Activated T-cell treated with anti-CD3 and anti-CD28 coated beads, Interleukin-2, amount 50 U/mL, for 72 hours (primary cell): ENCODE data around the gene TMEM187. TPM values are rescaled to one million over a fixed set of nuclear protein-coding genes. Genes with fewer than 3 reads are reported as not detected.

Source experiments
- ATAC-seq, 2 donors: fragments of 150-1000 bp; cut with Tn5 transposase; replicated peaks in 1 of 2; 2 replicates each; pipeline ENCODE4 v1.10.0; 2021; ENCODE audit warnings: moderate library complexity in 2 of 2, mild to moderate bottlenecking in 1 of 2
- DNase-seq, 2 donors: peaks; one replicate each; pipeline ENCODE4 v3.0.0; 2021 to 2022; ENCODE audit warnings: mixed read lengths in 1 of 2
- H3K27ac Mint-ChIP-seq: one replicate; pipeline ENCODE4 v1.8.0; 2022; ENCODE audit warnings: mild to moderate bottlenecking, moderate library complexity, mixed read lengths
- H3K27me3 Mint-ChIP-seq: one replicate; pipeline ENCODE4 v1.8.0; 2022; ENCODE audit warnings: low read depth, mixed read lengths
- H3K36me3 Mint-ChIP-seq, 2 donors: one replicate each; pipeline ENCODE4 v1.8.0; 2022; ENCODE audit warnings: mixed read lengths in 2 of 2, mild to moderate bottlenecking in 1 of 2; ENCODE audit not compliant: insufficient read depth in 2 of 2
- H3K4me1 Mint-ChIP-seq: one replicate; pipeline ENCODE4 v1.8.0; 2022; ENCODE audit warnings: low read depth, mixed read lengths
- H3K4me3 Mint-ChIP-seq, 2 donors: one replicate each; pipeline ENCODE4 v1.8.0; 2022; ENCODE audit warnings: mild to moderate bottlenecking in 2 of 2, mixed read lengths in 2 of 2, moderate library complexity in 2 of 2
- H3K9me3 Mint-ChIP-seq, 2 donors: one replicate each; pipeline ENCODE4 v1.8.0; 2022; ENCODE audit warnings: mixed read lengths in 2 of 2
- total RNA-seq, 2 donors: library from RNA; stranded (reverse); gene quantifications; one replicate each; pipeline ENCODE4 v1.2.3, GENCODE V29; 2022

TMEM187 gene
- total RNA-seq, 2 donors from 2014 or later: 9.1 to 9.8 TPM

- peaks cover 32% of the 10 kb centered on the region for H3K4me1 Mint-ChIP-seq
- H3K9me3 Mint-ChIP-seq: no peaks in the 10 kb centered on the region
Measured at GRCh38 chrX:153941336-153942252, 31.0 kb upstream of the TMEM187 start.

DNA sequence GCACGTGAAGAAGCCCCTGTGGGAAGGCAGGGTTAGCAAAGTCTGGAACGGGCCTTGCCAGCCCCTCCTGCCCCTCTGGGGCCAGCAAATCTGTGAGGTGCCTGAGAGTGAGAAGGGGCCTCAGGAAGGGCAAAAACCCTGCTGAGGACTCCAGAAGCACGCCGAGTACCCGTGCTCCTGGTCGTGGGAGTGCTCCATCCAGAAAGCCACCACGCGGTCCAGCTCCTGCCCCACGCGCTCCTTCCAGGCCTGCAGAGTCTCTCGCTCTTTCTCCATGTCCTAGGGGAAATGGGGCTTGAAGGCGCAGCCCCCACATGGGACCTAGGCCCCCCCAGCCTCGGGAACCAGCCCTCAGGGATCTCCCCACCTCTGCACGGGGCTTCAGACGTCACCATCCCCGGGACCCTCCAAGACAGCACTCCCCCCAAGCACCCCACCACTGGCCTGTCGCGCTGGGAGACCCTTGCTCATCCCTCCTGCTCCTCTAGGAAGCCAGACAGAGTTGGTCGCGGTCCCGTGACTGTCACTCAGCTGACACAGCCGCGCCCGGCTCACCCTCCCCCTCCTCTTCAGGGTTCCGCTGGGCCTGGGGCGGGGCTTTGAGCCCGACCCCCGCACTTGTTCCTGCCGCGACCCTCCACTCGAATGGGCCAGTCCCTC lies 28.3 kb upstream of the TMEM187 start, which contains the start of gene RENBP:
TSS of gene RENBP (minus strand) at position 504 of the 660 bp plus-strand sequence. CDS start at position 471, 33 bp downstream.
- Mint-ChIP-seq H3K36me3 (no peaks in the 10 kb centered on the region), H3K4me1 (peaks cover 41% of the 10 kb centered on the region), H3K4me3 (peak within 1 kb of the TSS; percentile 91 to 92), H3K27me3 (no peaks in the 10 kb centered on the region), H3K27ac (peak within 1 kb of the TSS; percentile 70), H3K9me3 (no peaks in the 10 kb centered on the region)
- peak; percentile 36 to 52 for ATAC-seq
- DNase-seq: peak; percentile 45 to 54

More at GRCh38 chrX:153941336-153942252, 31.0 kb upstream of the TMEM187 start:
- ATAC-seq (no peak), DNase-seq (no peak)
- Mint-ChIP-seq H3K4me3 (peak overlapping the region; percentile 39 to 71), H3K36me3 (peaks cover 0 to 2% of the 10 kb centered on the region in 2 donors), H3K27ac (peak overlapping the region; percentile 4), H3K27me3 (peaks cover 9% of the 10 kb centered on the region)

DNA sequence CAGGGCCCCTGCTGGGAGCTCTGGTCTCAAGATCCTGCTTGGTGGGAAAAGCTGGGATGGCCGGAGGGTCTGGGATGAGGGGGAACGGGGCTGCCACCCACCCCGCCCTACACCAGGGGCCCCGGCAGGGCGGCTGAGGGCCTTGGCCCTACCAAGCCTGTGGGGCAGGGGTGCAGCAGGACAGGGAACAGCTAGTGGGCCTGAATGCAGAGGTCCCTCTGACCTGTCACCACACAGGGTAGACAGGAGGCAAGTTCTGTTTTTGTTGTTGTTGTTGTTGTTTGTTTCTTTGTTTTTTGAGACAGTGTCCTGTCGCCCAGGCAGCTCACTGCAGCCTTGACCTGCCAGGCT lies 27.8 kb upstream of the TMEM187 start:
- Mint-ChIP-seq H3K4me1 (peaks cover 42% of the 10 kb centered on the region), H3K36me3 (no peaks in the 10 kb centered on the region), H3K27ac (no peak overlapping the region), H3K9me3 (no peaks in the 10 kb centered on the region), H3K4me3 (peak overlapping the region; percentile 91 to 92), H3K27me3 (no peaks in the 10 kb centered on the region)
- DNase-seq (no peak), ATAC-seq (peak; percentile 15 to 22)

DNA sequence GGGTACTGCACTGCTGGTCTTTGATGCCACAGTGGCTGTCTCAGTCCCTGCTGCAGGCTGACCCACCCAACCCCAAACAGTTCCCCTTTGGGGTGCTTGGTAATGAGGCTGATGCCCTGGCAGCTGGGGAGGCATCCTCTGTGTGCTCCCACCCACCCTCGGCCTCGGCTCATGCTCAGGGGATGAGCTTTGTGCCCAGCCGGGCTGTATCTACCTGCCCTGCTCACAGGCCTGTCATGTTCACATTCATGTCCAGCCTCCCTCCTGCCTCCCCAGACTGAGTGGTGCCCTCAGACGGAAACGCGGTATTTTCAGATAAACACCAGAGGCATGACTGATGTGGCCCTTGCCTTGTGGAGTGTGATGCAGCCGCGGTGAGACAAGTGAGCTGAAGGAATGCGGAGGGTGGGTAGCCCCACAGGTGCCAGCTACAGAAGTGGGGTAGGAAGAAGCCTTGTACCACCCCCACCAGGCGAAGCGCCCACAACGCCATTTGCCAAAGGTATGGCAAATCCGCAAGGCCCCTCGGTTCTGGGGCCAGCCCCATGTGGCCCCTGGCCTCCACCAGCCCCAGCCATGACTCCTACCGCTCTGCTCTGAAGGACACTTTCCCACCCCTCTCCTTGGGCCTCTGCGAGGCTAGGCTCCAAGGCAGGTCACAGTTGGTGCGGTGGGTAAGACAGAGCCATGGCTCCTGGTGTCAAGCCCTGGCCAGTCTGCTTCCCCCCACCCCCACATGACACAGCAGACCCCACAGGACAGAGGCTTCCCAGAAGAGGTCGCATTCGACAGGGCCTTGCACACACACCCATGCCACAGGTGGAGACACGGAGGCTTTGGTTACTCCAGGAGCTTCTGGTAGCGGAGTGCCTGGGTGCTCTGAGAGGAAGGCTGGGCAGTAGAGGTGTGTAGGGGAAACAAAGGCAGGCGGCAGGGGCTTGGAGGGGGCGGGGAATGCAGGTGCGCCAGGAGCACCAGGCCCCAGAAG lies 26.3 kb upstream of the TMEM187 start:
- ATAC-seq: no peak
- Mint-ChIP-seq H3K4me3 (peak overlapping the region in 1 of 2 donors; percentile 8), H3K9me3 (no peaks in the 10 kb centered on the region), H3K27ac (no peak overlapping the region), H3K36me3 (no peaks in the 10 kb centered on the region), H3K27me3 (no peaks in the 10 kb centered on the region), H3K4me1 (peaks cover 32% of the 10 kb centered on the region)
- no peak for DNase-seq

DNA sequence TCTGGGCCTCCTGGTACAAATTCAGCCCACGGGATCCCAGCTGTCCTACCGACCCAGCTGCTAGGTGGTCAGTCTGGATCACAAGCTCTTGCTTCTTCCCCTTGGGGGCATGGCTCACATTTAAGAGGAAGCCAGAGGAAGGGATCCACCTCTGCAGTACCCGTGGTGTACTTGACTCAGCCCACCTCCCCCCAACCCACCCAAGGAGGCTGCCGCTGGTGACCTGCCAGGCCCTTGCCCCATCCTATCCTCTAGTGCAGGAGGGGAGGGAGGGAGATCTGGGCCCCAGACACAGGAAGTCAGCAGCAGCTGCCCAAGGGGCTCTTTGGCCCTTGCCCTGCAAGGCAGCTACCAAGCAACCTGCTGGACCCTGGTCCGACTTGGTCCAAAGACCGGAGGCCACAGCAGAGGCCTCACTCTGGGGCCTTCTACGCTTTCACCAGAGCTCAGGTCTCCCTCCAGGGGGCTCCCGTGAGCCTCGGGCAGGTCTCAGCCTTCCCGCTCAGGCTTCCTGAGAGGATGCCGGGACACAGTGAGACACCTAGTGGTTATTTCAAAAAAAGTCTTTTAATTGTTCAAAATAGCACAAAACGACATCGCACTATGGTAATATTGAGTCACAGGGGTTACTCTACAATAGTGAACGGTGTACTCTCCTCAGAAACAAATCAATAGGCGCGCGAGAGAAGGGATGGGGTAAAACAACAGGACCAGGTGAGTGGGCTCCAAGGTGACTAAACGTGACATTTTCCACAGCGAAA lies 25.4 kb upstream of the TMEM187 start:
- H3K9me3 Mint-ChIP-seq: no peaks in the 10 kb centered on the region
- H3K36me3 Mint-ChIP-seq: peaks cover 0 to 2% of the 10 kb centered on the region in 2 donors
- peaks cover 29% of the 10 kb centered on the region for H3K4me1 Mint-ChIP-seq
- peak; percentile 82 to 88 for DNase-seq
- peak; percentile 78 to 84 for ATAC-seq
- H3K27me3 Mint-ChIP-seq: no peaks in the 10 kb centered on the region
- peak overlapping the region; percentile 27 to 40 for H3K4me3 Mint-ChIP-seq
- peak overlapping the region; percentile 92 for H3K27ac Mint-ChIP-seq

- no peaks in the 10 kb centered on the region for H3K27me3 Mint-ChIP-seq
- DNase-seq: no peak
- H3K4me1 Mint-ChIP-seq: peaks cover 29% of the 10 kb centered on the region
- ATAC-seq: no peak
- no peaks in the 10 kb centered on the region for H3K9me3 Mint-ChIP-seq
- peak overlapping the region; percentile 69 for H3K27ac Mint-ChIP-seq
- H3K4me3 Mint-ChIP-seq: peak overlapping the region in 1 of 2 donors; percentile 47
- H3K36me3 Mint-ChIP-seq: peaks cover 0 to 6% of the 10 kb centered on the region in 2 donors
Measured at GRCh38 chrX:153948002-153948466, 24.5 kb upstream of the TMEM187 start.

GRCh38 chrX:153948847-153949805 lies 23.4 kb upstream of the TMEM187 start:
- Mint-ChIP-seq H3K36me3 (peaks cover 2 to 10% of the 10 kb centered on the region in 2 donors), H3K4me1 (peaks cover 29% of the 10 kb centered on the region), H3K9me3 (no peaks in the 10 kb centered on the region), H3K4me3 (peak overlapping the region in 1 of 2 donors; percentile 65), H3K27me3 (no peaks in the 10 kb centered on the region), H3K27ac (no peak overlapping the region)
- no peak for DNase-seq
- no peak for ATAC-seq

DNA sequence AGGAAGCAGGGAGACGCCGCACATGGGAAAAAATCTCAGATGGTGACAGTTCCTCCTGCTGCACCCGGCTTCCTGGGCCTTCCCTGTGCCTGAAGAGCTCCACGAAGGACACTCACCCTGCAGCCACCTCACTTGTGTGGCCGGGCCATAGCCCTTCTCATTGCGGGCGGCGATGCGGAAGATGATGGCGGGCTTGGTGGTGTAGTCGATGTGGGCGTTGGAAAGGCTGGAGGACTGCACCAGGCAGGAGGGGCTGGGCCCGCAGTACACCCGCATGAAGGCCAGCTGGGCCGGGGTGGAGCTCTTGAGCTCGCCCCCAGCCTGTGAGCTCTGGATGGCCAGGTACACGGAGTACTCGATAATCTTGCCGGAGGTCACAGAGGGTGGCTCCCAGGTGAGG lies 22.4 kb upstream of the TMEM187 start:
- no peak overlapping the region for H3K27ac Mint-ChIP-seq
- peaks cover 2 to 11% of the 10 kb centered on the region in 2 donors for H3K36me3 Mint-ChIP-seq
- no peak for DNase-seq
- peaks cover 24% of the 10 kb centered on the region for H3K4me1 Mint-ChIP-seq
- no peak overlapping the region for H3K4me3 Mint-ChIP-seq
- ATAC-seq: no peak
- no peaks in the 10 kb centered on the region for H3K9me3 Mint-ChIP-seq
- H3K27me3 Mint-ChIP-seq: no peaks in the 10 kb centered on the region

- Mint-ChIP-seq H3K36me3 (peaks cover 2 to 15% of the 10 kb centered on the region in 2 donors), H3K9me3 (no peaks in the 10 kb centered on the region), H3K27me3 (no peaks in the 10 kb centered on the region), H3K27ac (no peak overlapping the region), H3K4me1 (peaks cover 24% of the 10 kb centered on the region), H3K4me3 (no peak overlapping the region)
- ATAC-seq (no peak), DNase-seq (no peak)
Measured at GRCh38 chrX:153951683-153952372, 20.7 kb upstream of the TMEM187 start.

DNA sequence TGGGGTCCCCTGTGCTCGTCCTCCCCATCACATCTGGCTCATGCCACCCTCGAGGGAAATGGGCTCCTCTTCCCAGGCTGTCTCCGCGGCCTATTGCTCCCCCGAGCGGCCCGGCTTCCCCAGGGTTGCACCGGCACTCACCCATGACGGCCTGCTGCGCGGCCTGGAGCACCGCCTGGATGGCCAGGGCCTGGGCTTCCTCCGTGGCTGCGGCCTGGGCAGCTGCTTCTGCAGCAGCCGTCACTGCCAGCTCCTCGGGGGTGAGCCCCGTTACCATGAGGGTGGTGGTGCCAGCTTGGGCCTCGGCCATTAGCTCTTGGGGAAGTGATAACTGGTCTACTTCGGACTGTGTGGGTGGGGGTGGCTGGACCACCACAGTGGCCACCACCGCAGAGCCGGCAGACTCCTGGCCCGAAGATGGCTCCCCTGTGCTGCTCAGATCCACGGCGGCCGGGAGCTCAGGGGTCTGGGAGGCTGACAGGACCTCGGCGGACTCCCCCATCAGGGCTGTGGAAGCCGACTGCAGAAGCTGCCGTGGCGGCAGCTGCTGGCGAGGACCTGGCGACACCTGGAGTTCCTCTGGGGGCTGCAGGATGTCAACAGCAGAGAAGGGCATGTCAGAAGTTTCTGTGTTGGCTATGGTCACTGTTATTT lies 20.1 kb upstream of the TMEM187 start:
- H3K9me3 Mint-ChIP-seq: no peaks in the 10 kb centered on the region
- H3K27me3 Mint-ChIP-seq: no peaks in the 10 kb centered on the region
- H3K27ac Mint-ChIP-seq: peak overlapping the region; percentile 57
- no peak for ATAC-seq
- H3K36me3 Mint-ChIP-seq: peaks cover 2 to 18% of the 10 kb centered on the region in 2 donors
- H3K4me1 Mint-ChIP-seq: peaks cover 17% of the 10 kb centered on the region
- no peak overlapping the region for H3K4me3 Mint-ChIP-seq
- DNase-seq: no peak
